Activated T-helper 17 cell treated with anti-CD3 and anti-CD28 coated beads, Interleukin-2, amount 50 U/mL, for 72 hours (primary cell): ENCODE measurements around the gene HEXA. TPM values are rescaled to one million over a fixed set of nuclear protein-coding genes. Genes with fewer than 3 reads are reported as not detected.

Experiments used
- total RNA-seq, 2 donors: library from RNA; stranded (reverse); gene quantifications; one replicate each; pipeline ENCODE4 v1.2.3, GENCODE V29; 2022

The HEXA gene
- total RNA-seq, 2 donors from 2014 or later = 83.1 to 86.2 TPM

Other genes starting within 250 kb of the HEXA start
- under 1 TPM in 1 of 2 donors, not detected in 1; 0.50 TPM for gene GRAMD2A, start 178.2 kb downstream of the HEXA start, total RNA-seq
- 1,000 to 10,000 TPM; 2,571 to 3,146 TPM for gene PKM, start 144.8 kb downstream of the HEXA start, total RNA-seq
- gene PARP6, start 103.5 kb downstream of the HEXA start, total RNA-seq = 10 to 100 TPM; 46.2 to 81.0 TPM
- 1 to 10 TPM in 1 of 2 donors, under 1 TPM in 1; 0.52 to 1.0 TPM for gene CELF6, start 55.9 kb downstream of the HEXA start, total RNA-seq
- gene TMEM202, start 22.3 kb upstream of the HEXA start, total RNA-seq = not detected
- gene ARIH1, start 98.3 kb upstream of the HEXA start, total RNA-seq = 100 to 1,000 TPM; 140 TPM